H9 (cell line): ENCODE data around the gene CAPSL. TPM values are rescaled to one million over a fixed set of nuclear protein-coding genes. Genes with fewer than 3 reads are reported as not detected.

Source experiments
- DNase-seq: peaks from one replicate; pipeline ENCODE4 v3.0.0-alpha.2; 2017
- H2AFZ ChIP-seq: one replicate; pipeline ENCODE4 v1.6.1; 2013; ENCODE audit warnings: mild to moderate bottlenecking, low read length, control low read depth, moderate library complexity
- H2AK5ac ChIP-seq: 2 replicates; pipeline ENCODE4 v1.6.1; 2013; ENCODE audit warnings: low read length, control low read depth, mixed read lengths; ENCODE audit not compliant: insufficient read length
- H2BK120ac ChIP-seq: one replicate; pipeline ENCODE4 v1.6.1; 2013; ENCODE audit warnings: low read depth, mild to moderate bottlenecking, low read length, control low read depth, inconsistent platforms; ENCODE audit not compliant: poor library complexity, severe bottlenecking
- H2BK12ac ChIP-seq: 2 replicates; pipeline ENCODE4 v1.6.1; 2013; ENCODE audit warnings: low read length, control low read depth, mixed read lengths, low read depth; ENCODE audit not compliant: insufficient read length
- H2BK15ac ChIP-seq: 2 replicates; pipeline ENCODE4 v1.6.1; 2013; ENCODE audit warnings: low read depth, low read length, control low read depth
- H2BK20ac ChIP-seq: one replicate; pipeline ENCODE4 v1.6.1; 2013; ENCODE audit warnings: low read depth, mild to moderate bottlenecking, low read length, control low read depth, inconsistent platforms; ENCODE audit not compliant: poor library complexity, severe bottlenecking
- H2BK5ac ChIP-seq: 2 replicates; pipeline ENCODE4 v1.6.1; 2013; ENCODE audit warnings: low read length, control low read depth, mixed read lengths; ENCODE audit not compliant: insufficient read length
- H3K14ac ChIP-seq: 2 replicates; pipeline ENCODE4 v1.6.1; 2013; ENCODE audit warnings: low read length, control low read depth; ENCODE audit not compliant: insufficient read depth
- H3K18ac ChIP-seq: 2 replicates; pipeline ENCODE4 v1.6.1; 2013; ENCODE audit warnings: low read depth, mild to moderate bottlenecking, mixed read lengths, low read length, control low read depth; ENCODE audit not compliant: insufficient read length
- H3K23ac ChIP-seq: 2 replicates; pipeline ENCODE4 v1.6.1; 2013; ENCODE audit warnings: low read length, control low read depth, mixed read lengths, low read depth; ENCODE audit not compliant: insufficient read length
- H3K23me2 ChIP-seq: 2 replicates; pipeline ENCODE4 v1.6.1; 2013; ENCODE audit warnings: low read depth, mild to moderate bottlenecking, mixed read lengths, low read length, control low read depth; ENCODE audit not compliant: insufficient read length, poor library complexity, severe bottlenecking
- H3K27ac ChIP-seq: 2 replicates; pipeline ENCODE4 v1.5.1; 2013; ENCODE audit warnings: low read length, control low read depth, mixed read lengths, low read depth; ENCODE audit not compliant: insufficient read length
- H3K27me3 ChIP-seq: 2 replicates; pipeline ENCODE4 v1.6.1; 2013; ENCODE audit warnings: low read length, control low read depth, inconsistent platforms; ENCODE audit not compliant: insufficient read depth
- H3K4ac ChIP-seq: 2 replicates; pipeline ENCODE4 v1.6.1; 2013; ENCODE audit warnings: low read depth, mild to moderate bottlenecking, control low read depth, inconsistent platforms, low read length, moderate library complexity
- H3K4me1 ChIP-seq: 2 replicates; pipeline ENCODE4 v1.6.1; 2013; ENCODE audit warnings: low read length, control low read depth, inconsistent platforms; ENCODE audit not compliant: insufficient read depth
- H3K4me2 ChIP-seq: 2 replicates; pipeline ENCODE4 v1.6.1; 2013; ENCODE audit warnings: low read length, control low read depth, mixed read lengths; ENCODE audit not compliant: insufficient read length, insufficient read depth
- H3K56ac ChIP-seq: 2 replicates; pipeline ENCODE4 v1.6.1; 2013; ENCODE audit warnings: low read depth, mild to moderate bottlenecking, mixed read lengths, low read length, control low read depth; ENCODE audit not compliant: insufficient read length
- H3K79me1 ChIP-seq: 2 replicates; pipeline ENCODE4 v1.6.1; 2013; ENCODE audit warnings: low read depth, mild to moderate bottlenecking, moderate library complexity, low read length, control low read depth, inconsistent platforms; ENCODE audit not compliant: insufficient read depth, poor library complexity, severe bottlenecking
- H3K79me2 ChIP-seq: 2 replicates; pipeline ENCODE4 v1.6.1; 2013; ENCODE audit warnings: low read length, control low read depth, inconsistent platforms; ENCODE audit not compliant: insufficient read depth
- H3K9ac ChIP-seq: 2 replicates; pipeline ENCODE4 v1.6.1; 2013; ENCODE audit warnings: low read length, control low read depth, mixed read lengths; ENCODE audit not compliant: insufficient read length; ENCODE audit errors: extremely low read depth
- H3K9me3 ChIP-seq: one replicate; pipeline ENCODE4 v1.6.1; 2013; ENCODE audit warnings: low read depth, low read length, inconsistent platforms; ENCODE audit not compliant: control insufficient read depth
- H3T11ph ChIP-seq: one replicate; pipeline ENCODE4 v1.6.1; 2013; ENCODE audit warnings: mild to moderate bottlenecking, low read length, control low read depth, inconsistent platforms
- H4K20me1 ChIP-seq: one replicate; pipeline ENCODE4 v1.6.1; 2013; ENCODE audit not compliant: control insufficient read depth, insufficient read length, insufficient read depth
- H4K5ac ChIP-seq: 2 replicates; pipeline ENCODE4 v1.6.1; 2013; ENCODE audit warnings: low read depth, mild to moderate bottlenecking, mixed read lengths, low read length, control low read depth; ENCODE audit not compliant: insufficient read length
- H4K8ac ChIP-seq: replicated peaks from 2 replicates; pipeline ENCODE4 v1.6.1; 2013; ENCODE audit warnings: low read length, control low read depth, mixed read lengths, low read depth; ENCODE audit not compliant: insufficient read length
- H4K91ac ChIP-seq: 2 replicates; pipeline ENCODE4 v1.6.1; 2013; ENCODE audit warnings: low read depth, mild to moderate bottlenecking, moderate library complexity, mixed read lengths, low read length, control low read depth; ENCODE audit not compliant: insufficient read length
- H3K27ac Mint-ChIP-seq, 3 experiments: 2 replicates in 2 of 3; 3 replicates in 1 of 3; pipeline ENCODE4 v1.8.0; 2020 to 2021; ENCODE audit warnings: mixed read lengths in 3 of 3, mild to moderate bottlenecking in 1 of 3, moderate library complexity in 1 of 3
- H3K27me3 Mint-ChIP-seq: 2 replicates; pipeline ENCODE4 v1.8.0; 2021; ENCODE audit warnings: low read depth, mild to moderate bottlenecking, moderate library complexity, mixed read lengths
- H3K36me3 Mint-ChIP-seq, 3 experiments: 2 replicates in 2 of 3; 3 replicates in 1 of 3; pipeline ENCODE4 v1.8.0; 2020 to 2021; ENCODE audit warnings: low read depth in 3 of 3, mixed read lengths in 3 of 3; ENCODE audit not compliant: insufficient read depth in 1 of 3
- H3K4me1 Mint-ChIP-seq, 2 experiments: 2 replicates each; pipeline ENCODE4 v1.8.0; 2020; ENCODE audit warnings: mixed read lengths in 2 of 2
- H3K4me3 Mint-ChIP-seq, 2 experiments: 2 replicates in 1 of 2; 3 replicates in 1 of 2; pipeline ENCODE4 v1.8.0; 2020 to 2021; ENCODE audit warnings: mild to moderate bottlenecking in 2 of 2, mixed read lengths in 2 of 2, moderate library complexity in 1 of 2
- H3K9me3 Mint-ChIP-seq, 2 experiments: 2 replicates in 1 of 2; 3 replicates in 1 of 2; pipeline ENCODE4 v1.8.0; 2020; ENCODE audit warnings: mild to moderate bottlenecking in 2 of 2, mixed read lengths in 2 of 2, moderate library complexity in 1 of 2
- WGBS: extraction: QIAGEN DNeasy Blood & Tissue Kit; methylation state at CpG from one replicate; pipeline ENCODE4 v1.1.7; 2013; ENCODE audit warnings: missing lambda C conversion rate, low lambda C conversion rate, mixed read lengths; ENCODE audit not compliant: insufficient read length; ENCODE audit errors: extremely low coverage; 5-methylcytosine and 5-hydroxymethylcytosine counted together
- total RNA-seq: library from RNA; stranded (reverse); gene quantifications from 2 replicates; pipeline ENCODE4 v1.2.1, GENCODE V29; 2021
- TF ChIP-seq, protein P1 (sequence below): fragments of 200-600 bp; sonication (generic); conservative IDR thresholded peaks from 3 replicates; pipeline ENCODE4 v1.8.0; 2021; ENCODE audit warnings: antibody characterized with exemption, mild to moderate bottlenecking

Gene CAPSL
- total RNA-seq, 1 experiment from 2014 or later: not detected

DNA sequence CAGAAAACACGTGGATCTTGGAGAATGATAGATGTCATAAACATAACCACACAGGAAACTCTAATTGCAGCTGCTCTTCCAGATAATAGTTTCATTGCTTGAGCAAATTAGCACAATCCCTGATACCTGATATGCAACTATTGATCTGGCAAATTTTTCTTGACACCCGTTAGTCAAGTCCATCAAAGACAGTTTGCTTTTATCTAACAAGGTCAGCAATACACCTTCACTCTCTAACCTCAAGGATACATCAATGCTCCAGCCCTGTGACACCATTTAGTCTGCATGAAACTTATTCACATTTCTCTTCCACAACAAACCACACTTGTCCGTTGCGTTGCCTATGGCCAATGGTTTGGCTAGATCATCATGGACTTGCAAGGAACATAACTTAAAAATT lies 36.1 kb upstream of the CAPSL start:
- Histone ChIP-seq H3T11ph (no peak overlapping the region), H3K23me2 (no peaks in the 10 kb centered on the region), H3K4me1 (no peaks in the 10 kb centered on the region), H4K8ac (no peak overlapping the region), H3K79me1 (no peaks in the 10 kb centered on the region), H2BK12ac (no peak overlapping the region), H3K4me2 (no peak overlapping the region), H3K18ac (no peak overlapping the region), H3K14ac (no peak overlapping the region), H3K23ac (no peak overlapping the region), H2BK5ac (no peak overlapping the region), H3K56ac (no peak overlapping the region), H3K4ac (no peak overlapping the region), H3K27ac (no peak overlapping the region), H2BK20ac (no peak overlapping the region), H3K27me3 (no peaks in the 10 kb centered on the region), H4K5ac (no peak overlapping the region), H4K20me1 (no peaks in the 10 kb centered on the region), H2AFZ (no peak overlapping the region), H3K79me2 (no peaks in the 10 kb centered on the region), H2BK120ac (no peak overlapping the region), H4K91ac (no peak overlapping the region), H3K9me3 (no peaks in the 10 kb centered on the region), H2BK15ac (no peak overlapping the region), H3K9ac (no peak overlapping the region), H2AK5ac (no peak overlapping the region)
- Mint-ChIP-seq H3K9me3 (peaks cover 34 to 41% of the 10 kb centered on the region in 2 experiments), H3K27ac (no peak overlapping the region), H3K4me1 (no peaks in the 10 kb centered on the region), H3K36me3 (peaks cover 0 to 5% (median 2%) of the 10 kb centered on the region in 3 experiments; a peak in 3 of 7 replicates), H3K27me3 (peaks cover 5% of the 10 kb centered on the region), H3K4me3 (no peak overlapping the region)
- no peak for DNase-seq
- WGBS: no CpG with 5 or more reads among the region's 4 CpGs
- TF ChIP-seq, protein P1, sequence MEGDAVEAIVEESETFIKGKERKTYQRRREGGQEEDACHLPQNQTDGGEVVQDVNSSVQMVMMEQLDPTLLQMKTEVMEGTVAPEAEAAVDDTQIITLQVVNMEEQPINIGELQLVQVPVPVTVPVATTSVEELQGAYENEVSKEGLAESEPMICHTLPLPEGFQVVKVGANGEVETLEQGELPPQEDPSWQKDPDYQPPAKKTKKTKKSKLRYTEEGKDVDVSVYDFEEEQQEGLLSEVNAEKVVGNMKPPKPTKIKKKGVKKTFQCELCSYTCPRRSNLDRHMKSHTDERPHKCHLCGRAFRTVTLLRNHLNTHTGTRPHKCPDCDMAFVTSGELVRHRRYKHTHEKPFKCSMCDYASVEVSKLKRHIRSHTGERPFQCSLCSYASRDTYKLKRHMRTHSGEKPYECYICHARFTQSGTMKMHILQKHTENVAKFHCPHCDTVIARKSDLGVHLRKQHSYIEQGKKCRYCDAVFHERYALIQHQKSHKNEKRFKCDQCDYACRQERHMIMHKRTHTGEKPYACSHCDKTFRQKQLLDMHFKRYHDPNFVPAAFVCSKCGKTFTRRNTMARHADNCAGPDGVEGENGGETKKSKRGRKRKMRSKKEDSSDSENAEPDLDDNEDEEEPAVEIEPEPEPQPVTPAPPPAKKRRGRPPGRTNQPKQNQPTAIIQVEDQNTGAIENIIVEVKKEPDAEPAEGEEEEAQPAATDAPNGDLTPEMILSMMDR: no peak
